Prostate gland (tissue), 2 donors: ENCODE results near the gene RIMBP2. TPM values are rescaled to one million over a fixed set of nuclear protein-coding genes. Genes with fewer than 3 reads are reported as not detected.

ENCODE experiments used
- DNase-seq: peaks from one replicate; pipeline ENCODE4 v3.0.0-alpha.2; 2019; ENCODE audit warnings: low spot score
- H3K27ac ChIP-seq, 2 donors: fragments of 200-600 bp; sonication (generic); 2 replicates each; pipeline ENCODE4 v1.5.1; 2017 to 2019
- H3K27me3 ChIP-seq: fragments of 200-600 bp; sonication (generic); replicated peaks from 2 replicates; pipeline ENCODE4 v1.5.1; 2019; ENCODE audit not compliant: insufficient read depth
- H3K36me3 ChIP-seq, 2 donors: fragments of 200-600 bp; sonication (generic); 1 replicate in 1 of 2; 2 replicates in 1 of 2; pipeline versions ENCODE4 v1.5.1 to v1.8.1; 2017 to 2019
- H3K4me1 ChIP-seq: fragments of 200-600 bp; sonication (generic); replicated peaks from 2 replicates; pipeline ENCODE4 v1.5.1; 2019
- H3K4me3 ChIP-seq, 2 donors: fragments of 200-600 bp; sonication (generic); 2 replicates each; pipeline ENCODE4 v1.5.1; 2017 to 2019
- H3K9me3 ChIP-seq: fragments of 200-600 bp; sonication (generic); 2 replicates; pipeline ENCODE4 v1.5.1; 2017
- POLR2A ChIP-seq: fragments of 450-650 bp; IDR thresholded peaks from one replicate; pipeline ENCODE4 v1.6.1; 2016; ENCODE audit warnings: antibody characterized with exemption, mild to moderate bottlenecking
- POLR2AphosphoS5 ChIP-seq: sonication (generic); formaldehyde crosslinking; IDR thresholded peaks from one replicate; pipeline ENCODE4 v1.6.1; 2017; ENCODE audit warnings: antibody characterized with exemption
- WGBS: methylation state at CpG from one replicate; pipeline ENCODE4 v1.1.5; 2018; 5-methylcytosine and 5-hydroxymethylcytosine counted together
- intact Hi-C: fragments of 100-400 bp; cut with DNase I; formaldehyde crosslinking; loops from one replicate; pipeline ENCODE4 v1.14.2; 2022
- total RNA-seq, 2 donors: library from RNA; depleted of rRNA; stranded (reverse); fragments of >200 nt; gene quantifications; one replicate each; pipeline ENCODE4 v1.1.0, GENCODE V29; 2016
- TF ChIP-seq, protein P1 (sequence below), 4 experiments: fragments of 200-600 bp in 2 of 4; fragments of 450-650 bp in 2 of 4; sonication (generic) in 2 of 4; IDR thresholded peaks; 1 replicate in 3 of 4; 2 replicates in 1 of 4; pipeline ENCODE4 v1.5.1; 2016 to 2019; ENCODE audit warnings: antibody characterized with exemption in 4 of 4, mild to moderate bottlenecking in 2 of 4, moderate library complexity in 2 of 4

The RIMBP2 gene
- total RNA-seq, 2 donors from 2014 or later: 0.96 to 7.0 TPM

DNA sequence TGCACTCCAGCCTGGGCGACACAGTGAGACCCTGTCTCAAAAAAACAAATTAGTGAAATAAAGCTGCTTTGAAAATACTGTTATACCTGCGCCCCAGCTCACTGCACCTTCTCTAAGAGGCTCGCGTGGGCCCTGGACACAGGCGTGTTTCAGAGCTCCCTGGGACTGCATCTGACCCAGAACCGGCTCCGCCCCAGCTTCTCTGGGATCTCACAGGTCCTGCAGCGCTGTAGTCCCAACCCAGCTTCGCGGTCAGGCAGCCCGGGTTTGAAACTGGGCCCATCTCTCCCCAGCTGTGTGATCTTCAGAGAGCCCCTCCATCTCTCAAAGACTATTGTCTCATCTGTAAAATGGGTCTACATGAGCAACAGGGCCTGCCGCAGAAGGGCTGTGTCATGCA, 7.5 kb downstream of the RIMBP2 start:
- no peak for DNase-seq
- TF ChIP-seq, protein P1, sequence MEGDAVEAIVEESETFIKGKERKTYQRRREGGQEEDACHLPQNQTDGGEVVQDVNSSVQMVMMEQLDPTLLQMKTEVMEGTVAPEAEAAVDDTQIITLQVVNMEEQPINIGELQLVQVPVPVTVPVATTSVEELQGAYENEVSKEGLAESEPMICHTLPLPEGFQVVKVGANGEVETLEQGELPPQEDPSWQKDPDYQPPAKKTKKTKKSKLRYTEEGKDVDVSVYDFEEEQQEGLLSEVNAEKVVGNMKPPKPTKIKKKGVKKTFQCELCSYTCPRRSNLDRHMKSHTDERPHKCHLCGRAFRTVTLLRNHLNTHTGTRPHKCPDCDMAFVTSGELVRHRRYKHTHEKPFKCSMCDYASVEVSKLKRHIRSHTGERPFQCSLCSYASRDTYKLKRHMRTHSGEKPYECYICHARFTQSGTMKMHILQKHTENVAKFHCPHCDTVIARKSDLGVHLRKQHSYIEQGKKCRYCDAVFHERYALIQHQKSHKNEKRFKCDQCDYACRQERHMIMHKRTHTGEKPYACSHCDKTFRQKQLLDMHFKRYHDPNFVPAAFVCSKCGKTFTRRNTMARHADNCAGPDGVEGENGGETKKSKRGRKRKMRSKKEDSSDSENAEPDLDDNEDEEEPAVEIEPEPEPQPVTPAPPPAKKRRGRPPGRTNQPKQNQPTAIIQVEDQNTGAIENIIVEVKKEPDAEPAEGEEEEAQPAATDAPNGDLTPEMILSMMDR (IDR thresholded peaks at IDR 0.05): no peak
- TF ChIP-seq POLR2AphosphoS5 (no peak), POLR2A (no peak)
- no peak overlapping the region for H3K4me3 ChIP-seq
- H3K27ac ChIP-seq: no peak overlapping the region
- no peaks in the 10 kb centered on the region for H3K27me3 ChIP-seq
- H3K36me3 ChIP-seq: no peaks in the 10 kb centered on the region
- intact Hi-C loops: no loop called here
- no peaks in the 10 kb centered on the region for H3K9me3 ChIP-seq
- 92% methylated on average over 12 of the region's 12 CpGs for WGBS
- H3K4me1 ChIP-seq: no peaks in the 10 kb centered on the region

DNA sequence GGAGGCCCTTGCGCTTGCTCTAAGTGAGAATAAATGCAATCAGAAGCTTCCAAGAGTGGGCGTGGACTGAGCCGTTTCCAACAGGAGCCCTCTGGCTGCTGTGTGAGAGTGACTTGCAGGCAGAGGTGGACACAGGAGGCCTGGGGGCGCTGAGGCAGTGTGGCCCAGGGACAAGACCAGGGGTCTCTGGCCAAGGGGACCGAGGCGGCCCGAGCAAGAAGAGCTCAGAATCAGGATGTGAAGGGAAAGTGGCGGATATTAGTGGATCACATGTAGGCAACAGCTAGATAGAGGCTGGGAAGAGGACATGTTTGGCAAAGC, 8.6 kb downstream of the RIMBP2 start:
- H3K27me3 ChIP-seq: no peaks in the 10 kb centered on the region
- H3K36me3 ChIP-seq: no peaks in the 10 kb centered on the region
- TF ChIP-seq, protein P1 (IDR thresholded peaks at IDR 0.05): no peak
- H3K9me3 ChIP-seq: no peaks in the 10 kb centered on the region
- H3K27ac ChIP-seq: no peak overlapping the region
- H3K4me1 ChIP-seq: no peaks in the 10 kb centered on the region
- intact Hi-C loops: no loop called here
- DNase-seq: no peak
- no peak overlapping the region for H3K4me3 ChIP-seq
- WGBS: 87% methylated on average over 8 of the region's 8 CpGs

DNA sequence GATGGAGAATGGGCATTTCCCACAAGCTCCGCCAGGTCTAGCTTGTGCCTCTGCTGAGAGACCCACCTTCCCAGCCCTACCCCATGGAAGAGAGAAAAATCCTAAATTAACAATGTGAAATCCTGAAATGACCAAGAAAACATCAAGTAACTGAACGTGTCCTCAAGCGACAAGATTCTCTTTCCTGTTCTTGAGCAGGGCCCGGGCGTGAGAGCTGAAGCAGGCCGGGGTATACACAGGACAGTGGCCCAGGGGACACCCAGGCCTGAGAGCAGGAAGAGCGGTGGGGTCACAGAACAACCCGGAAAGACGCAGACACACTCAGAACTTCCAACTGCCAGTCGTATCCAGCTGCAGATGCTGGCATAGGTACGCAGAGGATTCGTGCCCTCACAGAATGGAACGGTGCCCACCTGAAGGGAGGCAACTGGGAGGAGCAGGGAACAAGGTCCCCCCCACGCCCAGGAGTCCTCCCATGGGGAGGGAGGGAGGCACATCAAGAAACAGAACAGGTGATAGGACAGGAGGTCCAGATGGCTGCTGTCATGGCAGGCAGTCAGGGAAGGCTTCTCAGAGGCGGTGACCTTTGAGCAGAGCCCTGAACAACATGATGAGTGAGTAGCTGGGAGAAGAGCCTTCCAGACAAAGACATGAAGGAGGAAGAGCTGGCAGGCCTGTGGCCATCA, 9.1 kb downstream of the RIMBP2 start:
- TF ChIP-seq POLR2AphosphoS5 (no peak), POLR2A (no peak)
- TF ChIP-seq, protein P1 (IDR thresholded peaks at IDR 0.05): no peak
- no peak for DNase-seq
- no peaks in the 10 kb centered on the region for H3K9me3 ChIP-seq
- 83% methylated on average over 15 of the region's 15 CpGs for WGBS
- H3K4me1 ChIP-seq: no peaks in the 10 kb centered on the region
- no peak overlapping the region for H3K27ac ChIP-seq
- H3K36me3 ChIP-seq: no peaks in the 10 kb centered on the region
- H3K4me3 ChIP-seq: no peak overlapping the region
- H3K27me3 ChIP-seq: no peaks in the 10 kb centered on the region
- intact Hi-C loops: no loop called here

GRCh38 chr12:130706311-130706710, 9.8 kb downstream of the RIMBP2 start:
- DNase-seq: no peak
- no peaks in the 10 kb centered on the region for H3K27me3 ChIP-seq
- intact Hi-C loops: no loop called here

More at GRCh38 chr12:130706311-130706710, 9.8 kb downstream of the RIMBP2 start:
- Histone ChIP-seq H3K9me3 (no peaks in the 10 kb centered on the region), H3K4me1 (no peaks in the 10 kb centered on the region), H3K4me3 (no peak overlapping the region), H3K36me3 (no peaks in the 10 kb centered on the region), H3K27ac (no peak overlapping the region)
- TF ChIP-seq, protein P1 (IDR thresholded peaks at IDR 0.05): no peak
- TF ChIP-seq POLR2AphosphoS5 (no peak), POLR2A (no peak)
- 93% methylated on average over 16 of the region's 16 CpGs for WGBS
